SK-N-SH treated with all-trans-retinoic acid at 6 μM for 48 hours (cell line): ENCODE results near the gene NUCB1.
"Not testable (repeated sequence)": the region's sequence is repeated elsewhere in the genome, so short reads cannot be mapped to it uniquely, and the experiment has no call there.

ENCODE experiments used
- ATAC-seq: fragments of 200-7000 bp; cut with Tn5 transposase; 3 replicates; pipeline ENCODE4 v1.9.1; 2020; ENCODE audit warnings: mild to moderate bottlenecking, moderate library complexity
- ARNTL ChIP-seq: fragments of 450-650 bp; formaldehyde crosslinking; IDR thresholded peaks from 2 replicates; pipeline ENCODE4 v1.5.0; 2020; ENCODE audit warnings: low read depth, mild to moderate bottlenecking, moderate library complexity, borderline replicate concordance
- CSDC2 ChIP-seq: fragments of 250-450 bp; sonication (Bioruptor Pico); IDR thresholded peaks from 2 replicates; pipeline ENCODE4 v1.5.0; 2020; ENCODE audit warnings: mild to moderate bottlenecking, moderate library complexity
- ESRRG ChIP-seq: fragments of 250-450 bp; sonication (Bioruptor Pico); IDR thresholded peaks from 2 replicates; pipeline ENCODE4 v1.6.1; 2021; ENCODE audit warnings: mild to moderate bottlenecking
- GLIS3 ChIP-seq: fragments of 250-450 bp; sonication (Bioruptor Pico); IDR thresholded peaks from 2 replicates; pipeline ENCODE4 v1.5.0; 2020; ENCODE audit warnings: mild to moderate bottlenecking, moderate library complexity
- ISL1 ChIP-seq: fragments of 250-450 bp; sonication (Bioruptor Pico); IDR thresholded peaks from 2 replicates; pipeline ENCODE4 v2.1.2; 2022; ENCODE audit warnings: mild to moderate bottlenecking, moderate library complexity
- PPARA ChIP-seq: fragments of 250-450 bp; sonication (Bioruptor Pico); IDR thresholded peaks from 2 replicates; pipeline ENCODE4 v1.5.0; 2020; ENCODE audit warnings: mild to moderate bottlenecking, borderline replicate concordance
- RARB ChIP-seq: fragments of 250-450 bp; sonication (Bioruptor Pico); IDR thresholded peaks from 2 replicates; pipeline ENCODE4 v1.8.0; 2021; ENCODE audit warnings: mild to moderate bottlenecking, moderate library complexity
- SNAI2 ChIP-seq: fragments of 250-450 bp; sonication (Bioruptor Pico); IDR thresholded peaks from 2 replicates; pipeline ENCODE4 v1.5.0; 2020; ENCODE audit warnings: mild to moderate bottlenecking, moderate library complexity
- TCF4 ChIP-seq: fragments of 250-450 bp; sonication (Bioruptor Pico); IDR thresholded peaks from 2 replicates; pipeline ENCODE4 v1.8.0; 2021; ENCODE audit warnings: mild to moderate bottlenecking, moderate library complexity, borderline replicate concordance
- TOX ChIP-seq: fragments of 250-450 bp; sonication (Bioruptor Pico); IDR thresholded peaks from 2 replicates; pipeline ENCODE4 v1.8.0; 2021; ENCODE audit warnings: mild to moderate bottlenecking, moderate library complexity, borderline replicate concordance
- ZC3H10 ChIP-seq: fragments of 250-450 bp; sonication (Bioruptor Pico); IDR thresholded peaks from 2 replicates; pipeline ENCODE4 v1.5.1; 2021; ENCODE audit warnings: mild to moderate bottlenecking, moderate library complexity
- ZFP3 ChIP-seq: fragments of 250-450 bp; sonication (Bioruptor Pico); IDR thresholded peaks from 2 replicates; pipeline ENCODE4 v1.5.0; 2020; ENCODE audit warnings: mild to moderate bottlenecking, moderate library complexity
- ZFP30 ChIP-seq: fragments of 450-650 bp; formaldehyde crosslinking; IDR thresholded peaks from 2 replicates; pipeline ENCODE4 v1.5.0; 2022; ENCODE audit warnings: mild to moderate bottlenecking, moderate library complexity
- ZNF565 ChIP-seq: fragments of 450-650 bp; formaldehyde crosslinking; conservative IDR thresholded peaks from 2 replicates; pipeline ENCODE4 v1.5.0; 2020; ENCODE audit warnings: low read depth, mild to moderate bottlenecking, moderate library complexity
- ZNF8 ChIP-seq: fragments of 450-650 bp; formaldehyde crosslinking; IDR thresholded peaks from 2 replicates; pipeline ENCODE4 v1.5.0; 2020; ENCODE audit warnings: mild to moderate bottlenecking, moderate library complexity
- TF ChIP-seq, protein P1 (sequence below): fragments of 250-450 bp; sonication (Bioruptor Pico); IDR thresholded peaks from 2 replicates; pipeline ENCODE4 v1.8.0; 2020; ENCODE audit warnings: mild to moderate bottlenecking, moderate library complexity, borderline replicate concordance
- TF ChIP-seq, protein P2 (sequence below): fragments of 250-450 bp; sonication (Bioruptor Pico); IDR thresholded peaks from 2 replicates; pipeline ENCODE4 v1.5.1; 2020; ENCODE audit warnings: low read depth, mild to moderate bottlenecking, moderate library complexity
- TF ChIP-seq, protein P3 (sequence below): fragments of 250-450 bp; sonication (Bioruptor Pico); IDR thresholded peaks from 2 replicates; pipeline ENCODE4 v1.5.0; 2020; ENCODE audit warnings: mild to moderate bottlenecking, moderate library complexity
- TF ChIP-seq, protein P4 (sequence below): fragments of 250-450 bp; sonication (Bioruptor Pico); IDR thresholded peaks from 2 replicates; pipeline ENCODE4 v1.5.1; 2021; ENCODE audit warnings: mild to moderate bottlenecking, moderate library complexity
- TF ChIP-seq, protein P5 (sequence below): fragments of 250-450 bp; sonication (Bioruptor Pico); IDR thresholded peaks from 2 replicates; pipeline ENCODE4 v1.8.0; 2021; ENCODE audit warnings: low read depth, mild to moderate bottlenecking, moderate library complexity, borderline replicate concordance

Gene NUCB1

DNA sequence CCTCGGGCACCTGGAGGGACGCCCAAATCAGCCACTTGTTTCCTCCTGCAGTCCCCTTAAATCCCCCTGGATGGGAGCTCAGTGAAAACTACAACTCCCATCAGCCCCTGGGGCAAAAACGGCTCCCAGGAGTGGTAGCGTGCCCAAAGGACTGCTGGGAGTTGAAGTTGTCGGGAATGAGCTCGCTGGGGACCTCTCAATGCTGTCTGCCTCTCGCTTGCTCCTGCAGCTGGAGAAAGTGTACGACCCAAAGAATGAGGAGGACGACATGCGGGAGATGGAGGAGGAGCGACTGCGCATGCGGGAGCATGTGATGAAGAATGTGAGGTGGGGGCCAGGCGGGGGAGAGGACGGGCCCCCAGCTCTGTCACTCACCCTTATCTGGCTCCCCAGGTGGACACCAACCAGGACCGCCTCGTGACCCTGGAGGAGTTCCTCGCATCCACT, 18.7 kb downstream of the NUCB1 start (continued):
- no peak for TF ChIP-seq GLIS3 (CRISPR knock-in tag)

DNA sequence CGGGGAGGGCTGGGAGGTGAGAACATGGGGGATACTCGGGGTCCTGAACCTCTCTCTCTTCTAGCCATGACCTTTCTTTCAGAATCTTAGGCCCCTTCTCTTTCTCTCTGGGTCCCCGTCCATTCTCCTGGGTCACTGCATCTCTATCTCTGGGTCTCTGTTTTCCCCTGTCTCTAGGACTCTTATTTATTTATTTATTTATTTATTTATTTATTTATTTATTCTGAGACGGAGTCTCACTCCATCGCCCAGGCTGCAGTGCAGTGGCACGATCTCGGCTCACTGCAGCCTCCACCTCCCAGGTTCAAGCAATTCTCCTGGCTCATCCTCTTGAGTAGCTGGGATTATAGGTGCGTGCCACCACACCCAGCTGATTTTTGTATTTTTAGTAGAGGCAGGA, 19.2 kb downstream of the NUCB1 start:
- not testable (repeated sequence) for ATAC-seq

DNA sequence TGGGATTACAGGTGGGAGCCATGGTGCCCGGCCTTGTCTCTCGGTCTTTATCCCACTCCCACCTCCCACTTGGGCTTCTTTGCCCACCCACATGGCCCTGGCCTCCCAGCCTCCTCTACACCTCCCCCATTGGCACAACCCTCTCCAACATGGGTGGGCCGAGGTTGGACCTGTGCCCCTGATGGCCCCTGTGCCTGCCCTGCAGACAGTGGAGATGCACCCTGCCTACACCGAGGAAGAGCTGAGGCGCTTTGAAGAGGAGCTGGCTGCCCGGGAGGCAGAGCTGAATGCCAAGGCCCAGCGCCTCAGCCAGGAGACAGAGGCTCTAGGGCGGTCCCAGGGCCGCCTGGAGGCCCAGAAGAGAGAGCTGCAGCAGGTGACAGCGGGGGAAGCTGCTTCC, 20.8 kb downstream of the NUCB1 start:
- TF ChIP-seq, protein P1, sequence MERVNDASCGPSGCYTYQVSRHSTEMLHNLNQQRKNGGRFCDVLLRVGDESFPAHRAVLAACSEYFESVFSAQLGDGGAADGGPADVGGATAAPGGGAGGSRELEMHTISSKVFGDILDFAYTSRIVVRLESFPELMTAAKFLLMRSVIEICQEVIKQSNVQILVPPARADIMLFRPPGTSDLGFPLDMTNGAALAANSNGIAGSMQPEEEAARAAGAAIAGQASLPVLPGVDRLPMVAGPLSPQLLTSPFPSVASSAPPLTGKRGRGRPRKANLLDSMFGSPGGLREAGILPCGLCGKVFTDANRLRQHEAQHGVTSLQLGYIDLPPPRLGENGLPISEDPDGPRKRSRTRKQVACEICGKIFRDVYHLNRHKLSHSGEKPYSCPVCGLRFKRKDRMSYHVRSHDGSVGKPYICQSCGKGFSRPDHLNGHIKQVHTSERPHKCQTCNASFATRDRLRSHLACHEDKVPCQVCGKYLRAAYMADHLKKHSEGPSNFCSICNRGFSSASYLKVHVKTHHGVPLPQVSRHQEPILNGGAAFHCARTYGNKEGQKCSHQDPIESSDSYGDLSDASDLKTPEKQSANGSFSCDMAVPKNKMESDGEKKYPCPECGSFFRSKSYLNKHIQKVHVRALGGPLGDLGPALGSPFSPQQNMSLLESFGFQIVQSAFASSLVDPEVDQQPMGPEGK (CRISPR knock-in tag), result no peak
- TF ChIP-seq ESRRG (CRISPR knock-in tag) (no peak), ZFP3 (CRISPR knock-in tag) (no peak), SNAI2 (CRISPR knock-in tag) (no peak), CSDC2 (CRISPR knock-in tag) (no peak), ZFP30 (CRISPR knock-in tag) (no peak), ARNTL (no peak), RARB (CRISPR knock-in tag) (no peak), GLIS3 (CRISPR knock-in tag) (no peak), ZNF8 (no peak), ZC3H10 (no peak), ZNF565 (no peak), ISL1 (CRISPR knock-in tag) (no peak), TCF4 (no peak), PPARA (CRISPR knock-in tag) (no peak), TOX (CRISPR knock-in tag) (no peak)
- TF ChIP-seq, protein P2, sequence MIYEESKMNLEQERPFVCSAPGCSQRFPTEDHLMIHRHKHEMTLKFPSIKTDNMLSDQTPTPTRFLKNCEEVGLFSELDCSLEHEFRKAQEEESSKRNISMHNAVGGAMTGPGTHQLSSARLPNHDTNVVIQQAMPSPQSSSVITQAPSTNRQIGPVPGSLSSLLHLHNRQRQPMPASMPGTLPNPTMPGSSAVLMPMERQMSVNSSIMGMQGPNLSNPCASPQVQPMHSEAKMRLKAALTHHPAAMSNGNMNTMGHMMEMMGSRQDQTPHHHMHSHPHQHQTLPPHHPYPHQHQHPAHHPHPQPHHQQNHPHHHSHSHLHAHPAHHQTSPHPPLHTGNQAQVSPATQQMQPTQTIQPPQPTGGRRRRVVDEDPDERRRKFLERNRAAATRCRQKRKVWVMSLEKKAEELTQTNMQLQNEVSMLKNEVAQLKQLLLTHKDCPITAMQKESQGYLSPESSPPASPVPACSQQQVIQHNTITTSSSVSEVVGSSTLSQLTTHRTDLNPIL (CRISPR knock-in tag), result no peak
- TF ChIP-seq, protein P3, sequence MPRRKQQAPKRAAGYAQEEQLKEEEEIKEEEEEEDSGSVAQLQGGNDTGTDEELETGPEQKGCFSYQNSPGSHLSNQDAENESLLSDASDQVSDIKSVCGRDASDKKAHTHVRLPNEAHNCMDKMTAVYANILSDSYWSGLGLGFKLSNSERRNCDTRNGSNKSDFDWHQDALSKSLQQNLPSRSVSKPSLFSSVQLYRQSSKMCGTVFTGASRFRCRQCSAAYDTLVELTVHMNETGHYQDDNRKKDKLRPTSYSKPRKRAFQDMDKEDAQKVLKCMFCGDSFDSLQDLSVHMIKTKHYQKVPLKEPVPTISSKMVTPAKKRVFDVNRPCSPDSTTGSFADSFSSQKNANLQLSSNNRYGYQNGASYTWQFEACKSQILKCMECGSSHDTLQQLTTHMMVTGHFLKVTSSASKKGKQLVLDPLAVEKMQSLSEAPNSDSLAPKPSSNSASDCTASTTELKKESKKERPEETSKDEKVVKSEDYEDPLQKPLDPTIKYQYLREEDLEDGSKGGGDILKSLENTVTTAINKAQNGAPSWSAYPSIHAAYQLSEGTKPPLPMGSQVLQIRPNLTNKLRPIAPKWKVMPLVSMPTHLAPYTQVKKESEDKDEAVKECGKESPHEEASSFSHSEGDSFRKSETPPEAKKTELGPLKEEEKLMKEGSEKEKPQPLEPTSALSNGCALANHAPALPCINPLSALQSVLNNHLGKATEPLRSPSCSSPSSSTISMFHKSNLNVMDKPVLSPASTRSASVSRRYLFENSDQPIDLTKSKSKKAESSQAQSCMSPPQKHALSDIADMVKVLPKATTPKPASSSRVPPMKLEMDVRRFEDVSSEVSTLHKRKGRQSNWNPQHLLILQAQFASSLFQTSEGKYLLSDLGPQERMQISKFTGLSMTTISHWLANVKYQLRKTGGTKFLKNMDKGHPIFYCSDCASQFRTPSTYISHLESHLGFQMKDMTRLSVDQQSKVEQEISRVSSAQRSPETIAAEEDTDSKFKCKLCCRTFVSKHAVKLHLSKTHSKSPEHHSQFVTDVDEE (CRISPR knock-in tag), result no peak
- TF ChIP-seq, protein P4, sequence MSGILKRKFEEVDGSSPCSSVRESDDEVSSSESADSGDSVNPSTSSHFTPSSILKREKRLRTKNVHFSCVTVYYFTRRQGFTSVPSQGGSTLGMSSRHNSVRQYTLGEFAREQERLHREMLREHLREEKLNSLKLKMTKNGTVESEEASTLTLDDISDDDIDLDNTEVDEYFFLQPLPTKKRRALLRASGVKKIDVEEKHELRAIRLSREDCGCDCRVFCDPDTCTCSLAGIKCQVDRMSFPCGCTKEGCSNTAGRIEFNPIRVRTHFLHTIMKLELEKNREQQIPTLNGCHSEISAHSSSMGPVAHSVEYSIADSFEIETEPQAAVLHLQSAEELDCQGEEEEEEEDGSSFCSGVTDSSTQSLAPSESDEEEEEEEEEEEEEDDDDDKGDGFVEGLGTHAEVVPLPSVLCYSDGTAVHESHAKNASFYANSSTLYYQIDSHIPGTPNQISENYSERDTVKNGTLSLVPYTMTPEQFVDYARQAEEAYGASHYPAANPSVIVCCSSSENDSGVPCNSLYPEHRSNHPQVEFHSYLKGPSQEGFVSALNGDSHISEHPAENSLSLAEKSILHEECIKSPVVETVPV (CRISPR knock-in tag), result no peak
- TF ChIP-seq, protein P5, sequence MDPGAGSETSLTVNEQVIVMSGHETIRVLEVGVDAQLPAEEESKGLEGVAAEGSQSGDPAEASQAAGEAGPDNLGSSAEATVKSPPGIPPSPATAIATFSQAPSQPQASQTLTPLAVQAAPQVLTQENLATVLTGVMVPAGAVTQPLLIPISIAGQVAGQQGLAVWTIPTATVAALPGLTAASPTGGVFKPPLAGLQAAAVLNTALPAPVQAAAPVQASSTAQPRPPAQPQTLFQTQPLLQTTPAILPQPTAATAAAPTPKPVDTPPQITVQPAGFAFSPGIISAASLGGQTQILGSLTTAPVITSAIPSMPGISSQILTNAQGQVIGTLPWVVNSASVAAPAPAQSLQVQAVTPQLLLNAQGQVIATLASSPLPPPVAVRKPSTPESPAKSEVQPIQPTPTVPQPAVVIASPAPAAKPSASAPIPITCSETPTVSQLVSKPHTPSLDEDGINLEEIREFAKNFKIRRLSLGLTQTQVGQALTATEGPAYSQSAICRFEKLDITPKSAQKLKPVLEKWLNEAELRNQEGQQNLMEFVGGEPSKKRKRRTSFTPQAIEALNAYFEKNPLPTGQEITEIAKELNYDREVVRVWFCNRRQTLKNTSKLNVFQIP (CRISPR knock-in tag), result no peak
- TF ChIP-seq, all 23 proteins: peak for 0
- ATAC-seq, result no peak

DNA sequence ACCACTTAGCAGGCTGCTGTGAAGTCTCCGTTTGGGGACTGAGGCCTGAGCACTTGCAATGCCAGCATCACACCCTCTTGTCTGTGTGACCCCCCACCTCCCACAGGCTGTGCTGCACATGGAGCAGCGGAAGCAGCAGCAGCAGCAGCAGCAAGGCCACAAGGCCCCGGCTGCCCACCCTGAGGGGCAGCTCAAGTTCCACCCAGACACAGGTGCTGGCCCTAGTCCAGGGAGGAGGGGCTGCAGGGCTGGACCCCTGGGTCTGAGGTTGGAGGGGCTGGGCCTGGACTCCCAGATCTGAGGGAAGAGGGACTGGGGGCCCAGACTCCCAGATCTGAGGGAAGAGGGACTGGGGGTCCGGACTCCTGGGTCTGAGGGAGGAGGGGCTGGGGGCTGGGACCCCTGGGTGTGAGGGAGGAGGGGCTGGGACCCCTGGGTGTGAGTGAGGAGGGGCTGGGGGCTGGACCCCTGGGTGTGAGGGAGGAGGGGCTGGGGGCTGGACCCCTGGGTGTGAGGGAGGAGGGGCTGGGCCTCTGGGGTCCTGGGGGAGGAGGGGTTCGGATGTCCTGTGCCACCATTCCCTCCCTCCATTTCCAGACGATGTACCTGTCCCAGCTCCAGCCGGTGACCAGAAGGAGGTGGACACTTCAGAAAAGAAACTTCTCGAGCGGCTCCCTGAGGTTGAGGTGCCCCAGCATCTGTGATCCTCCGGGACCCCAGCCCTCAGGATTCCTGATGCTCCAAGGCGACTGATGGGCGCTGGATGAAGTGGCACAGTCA, 21.8 kb downstream of the NUCB1 start:
- no peak for ATAC-seq
- TF ChIP-seq GLIS3 (CRISPR knock-in tag), result no peak
- TF ChIP-seq ESRRG (CRISPR knock-in tag), result no peak
- TF ChIP-seq, protein P4 (CRISPR knock-in tag), result no peak
- no peak for TF ChIP-seq SNAI2 (CRISPR knock-in tag)
- TF ChIP-seq, protein P3 (CRISPR knock-in tag), result no peak
- TF ChIP-seq, protein P2 (CRISPR knock-in tag), result no peak
- no peak for TF ChIP-seq ZNF8
- TF ChIP-seq ISL1 (CRISPR knock-in tag), result no peak
- TF ChIP-seq RARB (CRISPR knock-in tag), result no peak
